Thoracic aorta (tissue), 2 donors: ENCODE data around the gene ZC3H7A. TPM values are rescaled to one million over a fixed set of nuclear protein-coding genes. Genes with fewer than 3 reads are reported as not detected.

Experiments
- ATAC-seq: fragments of 150-250 bp; one replicate; pipeline ENCODE4 v1.8.0; 2017; ENCODE audit warnings: low read depth; ENCODE audit not compliant: insufficient number of reproducible peaks, low FRiP score
- DNase-seq: peaks from one replicate; pipeline ENCODE4 v3.0.0-alpha.2; 2020; ENCODE audit warnings: low spot score
- H3K27ac ChIP-seq, 2 donors: fragments of 200-600 bp; sonication (generic); 1 replicate in 1 of 2; 2 replicates in 1 of 2; pipeline ENCODE4 v1.5.1; 2016; ENCODE audit warnings: mild to moderate bottlenecking in 2 of 2, moderate library complexity in 2 of 2
- H3K27me3 ChIP-seq: fragments of 200-600 bp; sonication (generic); replicated peaks from 2 replicates; pipeline ENCODE4 v1.6.0; 2016; ENCODE audit warnings: mild to moderate bottlenecking; ENCODE audit not compliant: insufficient read depth
- H3K36me3 ChIP-seq: fragments of 200-600 bp; sonication (generic); one replicate; pipeline ENCODE4 v1.5.1; 2016
- H3K4me1 ChIP-seq, 2 donors: fragments of 200-600 bp; sonication (generic); 1 replicate in 1 of 2; 2 replicates in 1 of 2; pipeline versions ENCODE4 v1.5.1 to v1.6.0; 2016; ENCODE audit warnings: low read depth in 2 of 2, mild to moderate bottlenecking in 1 of 2; ENCODE audit not compliant: control insufficient read depth in 1 of 2
- H3K4me3 ChIP-seq: fragments of 200-600 bp; sonication (generic); 2 replicates; pipeline ENCODE4 v1.5.1; 2016; ENCODE audit warnings: mild to moderate bottlenecking
- H3K9me3 ChIP-seq: fragments of 200-600 bp; sonication (generic); 2 replicates; pipeline ENCODE4 v1.5.1; 2016
- CTCF ChIP-seq: fragments of 200-600 bp; sonication (generic); IDR thresholded peaks from one replicate; pipeline ENCODE4 v1.5.1; 2019; ENCODE audit warnings: antibody characterized with exemption
- total RNA-seq, 2 donors: library from RNA; depleted of rRNA; stranded (reverse); fragments of >200 nt; gene quantifications; one replicate each; pipeline versions ENCODE4 v1.1.0 to v1.2.3, GENCODE V29; 2016

ZC3H7A gene
- total RNA-seq, 2 donors from 2014 or later, result 47.8 to 86.1 TPM

- Histone ChIP-seq H3K27me3 (no peaks in the 10 kb centered on the region), H3K27ac (no peak overlapping the region), H3K4me3 (no peak overlapping the region), H3K9me3 (no peaks in the 10 kb centered on the region), H3K4me1 (no peaks in the 10 kb centered on the region), H3K36me3 (peaks cover 19% of the 10 kb centered on the region)
- DNase-seq (no peak), ATAC-seq (no peak)
- no peak for TF ChIP-seq CTCF
Measured at GRCh38 chr16:11721781-11722467, 75.1 kb downstream of the ZC3H7A start.

DNA sequence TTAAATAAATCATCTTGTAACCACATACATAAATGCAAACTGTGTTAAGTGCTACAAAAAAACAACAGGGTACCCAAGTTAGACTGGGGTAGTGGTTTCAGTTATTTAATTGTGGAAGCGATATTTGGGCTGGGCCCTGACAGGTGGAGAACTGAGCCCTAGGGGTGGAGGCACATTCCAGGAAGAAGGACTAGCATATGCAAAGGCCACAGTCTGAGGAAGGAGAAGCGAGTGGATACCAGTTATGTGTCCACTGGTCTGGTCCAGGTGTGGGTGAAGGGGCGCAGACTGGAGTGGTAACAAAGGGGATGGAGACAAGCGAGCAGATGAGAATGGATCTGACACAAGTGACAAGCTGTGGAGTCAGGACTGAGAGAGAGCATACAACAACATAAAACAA, 77.3 kb downstream of the ZC3H7A start:
- ATAC-seq (no peak), DNase-seq (no peak)
- Histone ChIP-seq H3K36me3 (peaks cover 10% of the 10 kb centered on the region), H3K27ac (no peak overlapping the region), H3K4me3 (no peak overlapping the region), H3K9me3 (no peaks in the 10 kb centered on the region), H3K27me3 (no peaks in the 10 kb centered on the region), H3K4me1 (peaks cover 0 to 5% of the 10 kb centered on the region in 2 donors)
- no peak for TF ChIP-seq CTCF

GRCh38 chr16:11719171-11719570, 77.9 kb downstream of the ZC3H7A start:
- Histone ChIP-seq H3K27me3 (no peaks in the 10 kb centered on the region), H3K36me3 (peaks cover 10% of the 10 kb centered on the region), H3K27ac (no peak overlapping the region), H3K9me3 (no peaks in the 10 kb centered on the region), H3K4me3 (no peak overlapping the region), H3K4me1 (peaks cover 0 to 5% of the 10 kb centered on the region in 2 donors)
- TF ChIP-seq CTCF, result no peak
- ATAC-seq (no peak), DNase-seq (no peak)

DNA sequence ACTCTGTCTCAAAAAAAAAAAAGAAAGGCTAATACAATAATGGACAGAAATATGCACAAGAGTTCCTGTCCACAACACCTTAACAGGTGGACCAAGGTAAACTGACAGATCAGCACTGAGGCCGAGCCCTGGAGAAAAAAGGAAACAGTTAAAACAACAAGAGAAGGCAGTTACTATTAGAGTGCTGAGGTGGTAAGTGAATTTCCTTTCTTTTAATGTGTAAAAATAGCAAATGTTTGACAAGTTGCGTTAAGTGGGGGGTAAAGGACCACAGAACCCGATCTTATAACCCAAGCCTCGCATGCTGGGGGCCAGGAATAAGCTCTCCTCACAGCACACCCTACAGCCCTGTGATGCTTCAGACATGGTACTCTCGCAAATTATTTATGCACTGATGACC, 79.2 kb downstream of the ZC3H7A start:
- Histone ChIP-seq H3K9me3 (no peaks in the 10 kb centered on the region), H3K4me1 (peaks cover 0 to 5% of the 10 kb centered on the region in 2 donors), H3K36me3 (peaks cover 10% of the 10 kb centered on the region), H3K4me3 (no peak overlapping the region), H3K27me3 (no peaks in the 10 kb centered on the region), H3K27ac (no peak overlapping the region)
- ATAC-seq (no peak), DNase-seq (no peak)
- TF ChIP-seq CTCF, result no peak

- H3K4me3 ChIP-seq, result no peak overlapping the region
- H3K4me1 ChIP-seq, result peaks cover 0 to 5% of the 10 kb centered on the region in 2 donors
- no peak for ATAC-seq
- H3K27me3 ChIP-seq, result no peaks in the 10 kb centered on the region
- H3K27ac ChIP-seq, result no peak overlapping the region
- peaks cover 14% of the 10 kb centered on the region for H3K36me3 ChIP-seq
- no peak for DNase-seq
- H3K9me3 ChIP-seq, result no peaks in the 10 kb centered on the region
- TF ChIP-seq CTCF, result no peak
Measured at GRCh38 chr16:11716336-11716735, 80.7 kb downstream of the ZC3H7A start.
